Type B pancreatic cell (in vitro differentiated cells): ENCODE data around the gene MAFF. TPM values are rescaled to one million over a fixed set of nuclear protein-coding genes. Genes with fewer than 3 reads are reported as not detected.

Experiments used
- DNase-seq: peaks from one replicate; pipeline ENCODE4 v3.0.0; 2021; ENCODE audit warnings: mixed read lengths; ENCODE audit not compliant: unreplicated experiment; ENCODE audit errors: extremely low spot score
- H3K27ac Mint-ChIP-seq: 2 replicates; pipeline ENCODE4 v1.8.0; 2021; ENCODE audit warnings: mild to moderate bottlenecking, mixed read lengths
- H3K27me3 Mint-ChIP-seq: 2 replicates; pipeline ENCODE4 v1.8.0; 2021; ENCODE audit warnings: mixed read lengths
- H3K36me3 Mint-ChIP-seq: 2 replicates; pipeline ENCODE4 v1.8.0; 2021; ENCODE audit warnings: mixed read lengths
- H3K4me1 Mint-ChIP-seq: one replicate; pipeline ENCODE4 v1.8.0; 2021; ENCODE audit warnings: mixed read lengths; ENCODE audit not compliant: unreplicated experiment
- H3K4me3 Mint-ChIP-seq: 2 replicates; pipeline ENCODE4 v1.8.0; 2021; ENCODE audit warnings: mild to moderate bottlenecking, mixed read lengths
- H3K9me3 Mint-ChIP-seq: 2 replicates; pipeline ENCODE4 v1.8.0; 2021; ENCODE audit warnings: mixed read lengths
- CTCF ChIP-seq: fragments of 200-600 bp; sonication (generic); conservative IDR thresholded peaks from 2 replicates; pipeline ENCODE4 v1.5.0; 2021; ENCODE audit warnings: antibody characterized with exemption, mild to moderate bottlenecking
- total RNA-seq: library from RNA; stranded (reverse); gene quantifications from 2 replicates; pipeline ENCODE4 v1.2.1, GENCODE V29; 2021; ENCODE audit warnings: low replicate concordance

MAFF gene
- total RNA-seq, 1 donor from 2014 or later = 14.6 TPM

GRCh38 chr22:38228326-38228872, 26.6 kb downstream of the MAFF start:
- peaks cover 9% of the 10 kb centered on the region for H3K4me1 Mint-ChIP-seq
- H3K4me3 Mint-ChIP-seq = peak overlapping the region; percentile 16
- no peak for DNase-seq
- H3K36me3 Mint-ChIP-seq = peaks cover 14% of the 10 kb centered on the region
- no peak for TF ChIP-seq CTCF
- no peaks in the 10 kb centered on the region for H3K27me3 Mint-ChIP-seq
- H3K9me3 Mint-ChIP-seq = no peaks in the 10 kb centered on the region
- H3K27ac Mint-ChIP-seq = peak overlapping the region; percentile 91

DNA sequence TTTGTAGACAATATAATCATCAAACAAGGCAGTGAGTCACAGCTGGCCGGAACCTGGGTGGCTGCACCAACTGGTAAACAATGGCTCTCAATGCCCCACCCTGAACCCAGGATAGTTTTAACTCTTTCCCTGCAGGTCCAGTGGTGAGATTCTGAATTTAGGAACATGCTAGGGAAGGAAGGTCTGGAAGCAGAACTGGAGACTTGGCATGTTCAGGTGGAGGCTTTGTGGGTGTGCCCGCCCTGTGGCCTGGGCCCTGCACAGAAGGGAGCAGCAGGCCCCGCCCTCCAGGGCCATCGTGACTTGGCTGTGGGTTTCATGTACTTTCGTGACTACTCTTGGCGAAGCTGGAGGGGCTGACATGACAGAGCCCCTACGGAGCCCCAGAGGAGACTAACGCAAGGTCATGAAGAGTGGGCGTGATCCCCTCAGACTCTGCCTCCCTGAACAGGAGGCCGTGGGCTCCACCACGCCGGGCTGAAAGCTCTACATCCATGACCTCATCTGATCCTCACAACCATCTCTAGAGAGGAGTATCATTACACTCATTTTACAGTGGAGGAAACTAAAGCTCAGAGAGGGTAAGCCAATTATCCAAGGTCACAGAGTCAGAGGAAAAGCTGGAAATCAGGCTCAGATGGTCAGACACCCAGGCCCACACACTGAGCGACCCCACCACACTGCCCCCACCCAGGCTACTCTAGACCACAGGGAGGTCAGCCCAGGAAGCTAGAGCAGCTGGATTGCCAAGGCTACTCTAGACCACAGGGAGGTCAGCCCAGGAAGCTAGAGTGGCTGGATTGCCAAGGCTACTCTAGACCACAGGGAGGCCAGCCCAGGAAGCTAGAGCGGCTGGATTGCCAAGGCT, 27.3 kb downstream of the MAFF start:
- TF ChIP-seq CTCF = no peak
- Mint-ChIP-seq H3K4me3 (peak overlapping the region; percentile 16), H3K36me3 (peaks cover 14% of the 10 kb centered on the region), H3K27ac (peak overlapping the region; percentile 91), H3K4me1 (peaks cover 9% of the 10 kb centered on the region), H3K27me3 (no peaks in the 10 kb centered on the region), H3K9me3 (no peaks in the 10 kb centered on the region)
- DNase-seq = no peak

DNA sequence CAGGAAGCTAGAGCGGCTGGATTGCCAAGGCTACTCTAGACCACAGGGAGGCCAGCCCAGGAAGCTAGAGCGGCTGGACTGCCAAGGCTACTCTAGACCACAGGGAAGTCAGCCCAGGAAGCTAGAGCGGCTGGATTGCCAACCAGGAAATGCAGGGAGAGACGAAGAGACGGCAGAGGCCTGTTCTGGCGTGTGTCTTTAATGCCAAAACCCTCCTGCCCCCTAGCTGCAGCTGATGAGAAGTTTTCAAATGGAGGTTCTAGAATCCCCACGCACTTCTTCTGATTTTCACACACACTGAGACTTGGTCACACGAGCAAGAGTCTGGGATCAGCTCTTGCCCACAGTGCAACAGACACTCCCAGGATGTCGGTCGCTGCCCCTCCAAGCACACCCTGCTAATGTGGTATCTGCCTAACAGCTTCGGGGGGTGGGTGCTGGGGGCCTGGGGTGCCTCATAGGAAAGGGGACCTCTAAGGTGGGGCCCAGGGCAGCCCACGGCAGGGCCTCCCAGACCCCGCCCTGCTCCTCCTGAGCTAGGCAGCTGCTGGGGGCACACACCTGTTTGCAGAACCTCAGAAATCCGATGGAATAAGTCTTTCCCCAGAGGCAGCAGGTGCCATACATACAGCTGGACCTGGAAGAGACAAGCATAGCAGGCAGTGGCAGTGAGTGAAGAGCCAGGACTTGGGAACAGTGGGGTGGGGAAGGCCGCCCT, 28.5 kb downstream of the MAFF start:
- H3K9me3 Mint-ChIP-seq = no peaks in the 10 kb centered on the region
- H3K27me3 Mint-ChIP-seq = no peaks in the 10 kb centered on the region
- peaks cover 18% of the 10 kb centered on the region for H3K36me3 Mint-ChIP-seq
- TF ChIP-seq CTCF = peak; percentile 51
- H3K4me1 Mint-ChIP-seq = peaks cover 9% of the 10 kb centered on the region
- no peak overlapping the region for H3K27ac Mint-ChIP-seq
- H3K4me3 Mint-ChIP-seq = no peak overlapping the region
- no peak for DNase-seq

- DNase-seq = no peak
- TF ChIP-seq CTCF = no peak
- Mint-ChIP-seq H3K36me3 (peaks cover 18% of the 10 kb centered on the region), H3K4me3 (no peak overlapping the region), H3K9me3 (no peaks in the 10 kb centered on the region), H3K4me1 (peaks cover 14% of the 10 kb centered on the region), H3K27ac (no peak overlapping the region), H3K27me3 (no peaks in the 10 kb centered on the region)
Observed at GRCh38 chr22:38230916-38231315, 29.1 kb downstream of the MAFF start.

GRCh38 chr22:38232196-38232595, 30.4 kb downstream of the MAFF start:
- Mint-ChIP-seq H3K4me1 (peaks cover 21% of the 10 kb centered on the region), H3K9me3 (no peaks in the 10 kb centered on the region), H3K27ac (peak overlapping the region; percentile 72), H3K36me3 (peaks cover 26% of the 10 kb centered on the region), H3K4me3 (no peak overlapping the region), H3K27me3 (no peaks in the 10 kb centered on the region)
- no peak for TF ChIP-seq CTCF
- DNase-seq = no peak
